Astrocyte (in vitro differentiated cells and primary cell): ENCODE data around the gene ENPP3. TPM values are rescaled to one million over a fixed set of nuclear protein-coding genes. Genes with fewer than 3 reads are reported as not detected.

Source experiments
- DNase-seq: peaks from one replicate; pipeline ENCODE4 v3.0.0-alpha.2; 2010; ENCODE audit warnings: low read depth
- FAIRE-seq: peaks from 2 replicates; lab custom pipeline; 2011; peaks lifted over from hg19 to GRCh38; lab: Jason Lieb, UNC
- H2AFZ ChIP-seq: 2 replicates; pipeline ENCODE4 v1.6.0; 2012; ENCODE audit warnings: low read depth, low read length, inconsistent platforms
- H3K27ac ChIP-seq: 2 replicates; pipeline ENCODE4 v1.5.1; 2011; ENCODE audit warnings: low read depth, low read length, inconsistent platforms
- H3K27me3 ChIP-seq: 2 replicates; pipeline ENCODE4 v1.6.0; 2011; ENCODE audit warnings: low read length, inconsistent platforms; ENCODE audit not compliant: insufficient read depth
- H3K36me3 ChIP-seq: 2 replicates; pipeline ENCODE4 v1.5.1; 2011; ENCODE audit warnings: low read length, inconsistent platforms; ENCODE audit not compliant: insufficient read depth
- H3K4me1 ChIP-seq: 2 replicates; pipeline ENCODE4 v1.5.1; 2011; ENCODE audit warnings: low read length, inconsistent platforms; ENCODE audit not compliant: insufficient read depth
- H3K4me2 ChIP-seq: 2 replicates; pipeline ENCODE4 v1.6.0; 2012; ENCODE audit warnings: low read length, inconsistent platforms
- H3K4me3 ChIP-seq: 2 replicates; pipeline ENCODE4 v1.5.1; 2011; ENCODE audit warnings: low read depth, mild to moderate bottlenecking, low read length, inconsistent platforms; ENCODE audit not compliant: insufficient read depth
- H3K79me2 ChIP-seq: 2 replicates; pipeline ENCODE4 v1.6.0; 2012; ENCODE audit warnings: mild to moderate bottlenecking, low read length, inconsistent platforms; ENCODE audit not compliant: insufficient read depth
- H3K9ac ChIP-seq: 2 replicates; pipeline ENCODE4 v1.6.0; 2012; ENCODE audit warnings: mild to moderate bottlenecking, low read length, inconsistent platforms
- H3K9me3 ChIP-seq: 2 replicates; pipeline ENCODE4 v1.5.1; 2012; ENCODE audit warnings: low read depth, mild to moderate bottlenecking, low read length, inconsistent platforms; ENCODE audit not compliant: insufficient read depth
- H4K20me1 ChIP-seq: 2 replicates; pipeline ENCODE4 v1.6.0; 2012; ENCODE audit warnings: low read length, inconsistent platforms; ENCODE audit not compliant: insufficient read depth
- H3K27ac Mint-ChIP-seq: one replicate; pipeline ENCODE4 v1.8.0; 2021; ENCODE audit warnings: mild to moderate bottlenecking, mixed read lengths; ENCODE audit not compliant: unreplicated experiment
- H3K27me3 Mint-ChIP-seq: one replicate; pipeline ENCODE4 v1.8.0; 2021; ENCODE audit warnings: low read depth, mixed read lengths; ENCODE audit not compliant: unreplicated experiment
- H3K36me3 Mint-ChIP-seq: one replicate; pipeline ENCODE4 v1.8.0; 2021; ENCODE audit warnings: low read depth, mixed read lengths; ENCODE audit not compliant: unreplicated experiment
- H3K4me1 Mint-ChIP-seq: one replicate; pipeline ENCODE4 v1.8.0; 2021; ENCODE audit warnings: low read depth, mixed read lengths; ENCODE audit not compliant: unreplicated experiment
- H3K4me3 Mint-ChIP-seq: one replicate; pipeline ENCODE4 v1.8.0; 2021; ENCODE audit warnings: mild to moderate bottlenecking, moderate library complexity, mixed read lengths; ENCODE audit not compliant: unreplicated experiment
- H3K9me3 Mint-ChIP-seq: one replicate; pipeline ENCODE4 v1.8.0; 2021; ENCODE audit warnings: mild to moderate bottlenecking, mixed read lengths; ENCODE audit not compliant: unreplicated experiment
- EZH2 ChIP-seq: IDR thresholded peaks from 2 replicates; pipeline ENCODE4 v1.6.1; 2012; ENCODE audit warnings: mild to moderate bottlenecking, low read length, inconsistent platforms; ENCODE audit not compliant: insufficient read depth
- total RNA-seq: library from RNA; stranded (reverse); gene quantifications from 2 replicates; pipeline ENCODE4 v1.2.1, GENCODE V29; 2021
- TF ChIP-seq, protein P1 (sequence below): IDR thresholded peaks from 2 replicates; pipeline ENCODE4 v1.5.1; 2011; ENCODE audit warnings: low read depth, mild to moderate bottlenecking, inconsistent platforms, low read length, moderate library complexity; ENCODE audit not compliant: insufficient read depth

ENPP3 gene
- total RNA-seq, 1 donor from 2014 or later: not detected

- no peaks in the 10 kb centered on the region for H3K27me3 ChIP-seq
- H3K4me3 ChIP-seq: no peak overlapping the region
- peak; percentile 82 for DNase-seq
- H3K4me2 ChIP-seq: peak overlapping the region; percentile 41
- H2AFZ ChIP-seq: no peak overlapping the region
- TF ChIP-seq EZH2: no peak
- TF ChIP-seq, protein P1, sequence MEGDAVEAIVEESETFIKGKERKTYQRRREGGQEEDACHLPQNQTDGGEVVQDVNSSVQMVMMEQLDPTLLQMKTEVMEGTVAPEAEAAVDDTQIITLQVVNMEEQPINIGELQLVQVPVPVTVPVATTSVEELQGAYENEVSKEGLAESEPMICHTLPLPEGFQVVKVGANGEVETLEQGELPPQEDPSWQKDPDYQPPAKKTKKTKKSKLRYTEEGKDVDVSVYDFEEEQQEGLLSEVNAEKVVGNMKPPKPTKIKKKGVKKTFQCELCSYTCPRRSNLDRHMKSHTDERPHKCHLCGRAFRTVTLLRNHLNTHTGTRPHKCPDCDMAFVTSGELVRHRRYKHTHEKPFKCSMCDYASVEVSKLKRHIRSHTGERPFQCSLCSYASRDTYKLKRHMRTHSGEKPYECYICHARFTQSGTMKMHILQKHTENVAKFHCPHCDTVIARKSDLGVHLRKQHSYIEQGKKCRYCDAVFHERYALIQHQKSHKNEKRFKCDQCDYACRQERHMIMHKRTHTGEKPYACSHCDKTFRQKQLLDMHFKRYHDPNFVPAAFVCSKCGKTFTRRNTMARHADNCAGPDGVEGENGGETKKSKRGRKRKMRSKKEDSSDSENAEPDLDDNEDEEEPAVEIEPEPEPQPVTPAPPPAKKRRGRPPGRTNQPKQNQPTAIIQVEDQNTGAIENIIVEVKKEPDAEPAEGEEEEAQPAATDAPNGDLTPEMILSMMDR: no peak
- H3K79me2 ChIP-seq: no peaks in the 10 kb centered on the region
- no peaks in the 10 kb centered on the region for H4K20me1 ChIP-seq
- H3K4me1 ChIP-seq: peaks cover 25% of the 10 kb centered on the region
- H3K4me3 Mint-ChIP-seq: no peak overlapping the region
- H3K36me3 Mint-ChIP-seq: no peaks in the 10 kb centered on the region
- H3K9me3 ChIP-seq: no peaks in the 10 kb centered on the region
- H3K4me1 Mint-ChIP-seq: peaks cover 24% of the 10 kb centered on the region
- peak; percentile 77 for FAIRE-seq
- H3K36me3 ChIP-seq: no peaks in the 10 kb centered on the region
- H3K9me3 Mint-ChIP-seq: no peaks in the 10 kb centered on the region
- no peaks in the 10 kb centered on the region for H3K27me3 Mint-ChIP-seq
- peak overlapping the region; percentile 38 for H3K27ac Mint-ChIP-seq
- peak overlapping the region; percentile 37 for H3K9ac ChIP-seq
- peak overlapping the region; percentile 77 for H3K27ac ChIP-seq
These were observed 117.8 kb downstream of the ENPP3 start for GRCh38 chr6:131754715-131755567.

GRCh38 chr6:131755597-131755996 is 118.5 kb downstream of the ENPP3 start:
- H3K9ac ChIP-seq: peak overlapping the region; percentile 37
- peak overlapping the region; percentile 38 for H3K27ac Mint-ChIP-seq
- H3K4me3 Mint-ChIP-seq: no peak overlapping the region
- H3K9me3 Mint-ChIP-seq: no peaks in the 10 kb centered on the region
- TF ChIP-seq, protein P1: no peak
- TF ChIP-seq EZH2: no peak
- no peak overlapping the region for H3K4me3 ChIP-seq
- H2AFZ ChIP-seq: no peak overlapping the region
- H3K4me1 ChIP-seq: peaks cover 30% of the 10 kb centered on the region
- no peaks in the 10 kb centered on the region for H3K27me3 ChIP-seq
- H3K79me2 ChIP-seq: no peaks in the 10 kb centered on the region
- H3K9me3 ChIP-seq: no peaks in the 10 kb centered on the region
- H4K20me1 ChIP-seq: no peaks in the 10 kb centered on the region
- H3K4me1 Mint-ChIP-seq: peaks cover 27% of the 10 kb centered on the region
- H3K4me2 ChIP-seq: peak overlapping the region; percentile 41
- DNase-seq (peak; percentile 99), FAIRE-seq (peak; percentile 99)
- peak overlapping the region; percentile 77 for H3K27ac ChIP-seq
- no peaks in the 10 kb centered on the region for H3K36me3 Mint-ChIP-seq
- H3K36me3 ChIP-seq: no peaks in the 10 kb centered on the region
- no peaks in the 10 kb centered on the region for H3K27me3 Mint-ChIP-seq

GRCh38 chr6:131756039-131756438 is 118.9 kb downstream of the ENPP3 start:
- Histone ChIP-seq H3K9me3 (no peaks in the 10 kb centered on the region), H3K27ac (peak overlapping the region; percentile 67), H3K9ac (no peak overlapping the region), H3K79me2 (no peaks in the 10 kb centered on the region), H4K20me1 (no peaks in the 10 kb centered on the region), H3K36me3 (no peaks in the 10 kb centered on the region), H3K4me1 (peaks cover 30% of the 10 kb centered on the region), H3K4me3 (no peak overlapping the region), H3K4me2 (peak overlapping the region; percentile 41), H2AFZ (no peak overlapping the region), H3K27me3 (no peaks in the 10 kb centered on the region)
- peaks cover 27% of the 10 kb centered on the region for H3K4me1 Mint-ChIP-seq
- H3K27ac Mint-ChIP-seq: peak overlapping the region; percentile 38
- FAIRE-seq: peak; percentile 55
- TF ChIP-seq EZH2: no peak
- TF ChIP-seq, protein P1: no peak
- no peak overlapping the region for H3K4me3 Mint-ChIP-seq
- H3K27me3 Mint-ChIP-seq: no peaks in the 10 kb centered on the region
- no peak for DNase-seq
- no peaks in the 10 kb centered on the region for H3K36me3 Mint-ChIP-seq
- H3K9me3 Mint-ChIP-seq: no peaks in the 10 kb centered on the region
